IPS DF 19.7 (cell line): ENCODE data around the gene ACSS3.
"Not testable (repeated sequence)": the region's sequence is repeated elsewhere in the genome, so short reads cannot be mapped to it uniquely, and the experiment has no call there.

Experiments used
- DNase-seq: peaks from one replicate; pipeline ENCODE4 v3.0.0-alpha.2; 2013; ENCODE audit warnings: low read depth, low spot score

The ACSS3 gene

GRCh38 chr12:81094718-81095360 is 17.0 kb downstream of the ACSS3 start:
- DNase-seq, result no peak

GRCh38 chr12:81095501-81096232 is 17.8 kb downstream of the ACSS3 start:
- no peak for DNase-seq

GRCh38 chr12:81105687-81106086 is 27.8 kb downstream of the ACSS3 start:
- DNase-seq, result no peak

DNA sequence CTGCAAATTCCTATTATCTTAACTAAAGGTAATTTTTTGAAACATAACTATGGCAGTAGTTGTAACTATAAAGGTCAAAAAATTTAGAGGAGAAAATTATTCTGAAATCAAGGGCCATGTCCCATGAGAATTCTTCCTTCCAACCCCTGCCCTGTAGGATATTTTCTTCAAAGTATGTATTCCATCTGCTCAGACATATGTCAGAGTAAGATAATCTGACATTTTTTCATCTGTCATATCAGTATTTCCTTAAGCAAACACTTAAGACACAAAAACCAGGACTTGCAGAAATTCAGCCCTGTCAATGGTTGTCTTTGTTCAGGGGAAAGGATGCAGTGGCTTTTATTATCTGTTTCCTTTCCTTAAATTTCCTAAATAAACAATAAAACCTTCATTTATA is 36.3 kb downstream of the ACSS3 start:
- DNase-seq, result no peak

GRCh38 chr12:81119069-81119468 is 41.2 kb downstream of the ACSS3 start:
- DNase-seq, result not testable (repeated sequence)

DNA sequence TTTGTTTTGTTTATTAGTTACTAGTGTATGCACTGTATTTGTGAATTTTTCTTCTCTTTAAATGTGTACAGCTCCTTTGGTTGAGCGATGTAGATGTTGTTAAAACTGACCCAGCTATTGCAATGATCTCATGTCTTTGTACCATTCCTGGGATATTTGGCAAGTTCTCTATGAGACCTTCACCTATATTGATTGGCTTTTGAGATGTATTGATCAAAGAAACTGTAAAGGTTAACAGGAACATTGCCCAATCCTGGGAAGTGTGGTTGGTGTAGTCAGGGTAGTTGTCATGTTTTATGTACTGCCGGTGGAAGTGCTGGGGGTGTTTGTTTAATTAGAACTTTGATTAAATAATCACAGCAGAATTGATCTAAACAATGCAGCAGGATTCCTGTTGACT is 43.1 kb downstream of the ACSS3 start:
- no peak for DNase-seq

DNA sequence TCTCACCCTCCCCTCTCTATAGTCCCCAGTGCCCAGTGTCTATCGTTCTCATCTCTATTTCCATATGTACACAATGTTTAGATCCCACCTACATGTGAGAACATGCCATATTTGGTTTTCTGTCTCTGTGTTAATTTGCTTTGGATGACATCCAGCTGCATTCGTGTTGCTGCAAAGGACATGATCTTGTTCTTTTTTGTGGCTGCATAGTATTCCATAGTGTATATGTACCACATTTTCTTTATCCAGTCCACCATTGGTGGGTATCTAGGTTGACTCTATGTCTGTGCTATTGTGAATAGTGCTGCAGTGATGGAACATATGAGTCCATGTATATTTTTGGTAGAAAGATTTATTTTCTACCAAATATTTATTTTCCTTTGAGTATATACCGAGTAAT is 45.7 kb downstream of the ACSS3 start:
- no peak for DNase-seq

DNA sequence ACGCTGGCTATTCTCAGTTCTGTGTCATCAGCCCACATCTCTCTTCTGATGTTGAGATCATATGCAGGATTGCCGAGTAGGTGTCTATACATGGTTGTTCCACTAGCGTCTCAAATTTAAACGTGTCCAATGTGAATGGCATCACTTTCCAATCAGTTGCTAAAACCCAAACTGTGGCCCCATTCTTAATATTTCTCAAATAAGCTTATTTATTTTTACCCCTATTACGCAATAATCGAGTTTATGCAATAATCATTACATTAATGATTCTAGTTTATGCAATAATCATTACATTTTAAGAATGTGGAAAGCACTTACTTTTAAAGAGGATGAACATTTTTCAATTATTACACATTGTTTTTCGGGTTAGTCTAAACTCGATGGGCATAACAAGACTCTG is 47.8 kb downstream of the ACSS3 start:
- DNase-seq, result no peak

- peak; percentile 20 for DNase-seq
Observed at GRCh38 chr12:81128930-81129554, 51.2 kb downstream of the ACSS3 start.

- DNase-seq, result no peak
Observed at GRCh38 chr12:81136519-81136918, 58.6 kb downstream of the ACSS3 start.

- no peak for DNase-seq
Observed at GRCh38 chr12:81137801-81138200, 59.9 kb downstream of the ACSS3 start.

GRCh38 chr12:81141217-81141616 is 63.3 kb downstream of the ACSS3 start:
- no peak for DNase-seq

DNA sequence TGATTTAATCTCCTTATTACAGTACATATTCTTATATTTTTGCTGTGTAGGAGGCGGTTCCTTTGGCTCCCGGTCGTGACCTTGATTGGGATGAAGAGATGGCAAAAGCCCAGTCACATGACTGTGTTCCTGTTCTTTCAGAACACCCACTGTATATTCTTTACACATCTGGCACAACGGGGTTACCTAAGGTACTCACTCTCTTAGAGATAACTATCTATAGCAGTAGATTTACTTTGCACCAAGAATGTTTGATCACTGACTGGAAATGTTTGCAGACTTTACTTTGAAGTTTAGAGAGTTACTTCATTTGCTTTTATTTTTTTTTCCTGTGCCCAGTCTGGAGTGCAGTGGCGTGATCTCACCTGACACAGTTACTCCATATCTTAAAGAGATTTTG is 65.2 kb downstream of the ACSS3 start:
- DNase-seq, result no peak

DNA sequence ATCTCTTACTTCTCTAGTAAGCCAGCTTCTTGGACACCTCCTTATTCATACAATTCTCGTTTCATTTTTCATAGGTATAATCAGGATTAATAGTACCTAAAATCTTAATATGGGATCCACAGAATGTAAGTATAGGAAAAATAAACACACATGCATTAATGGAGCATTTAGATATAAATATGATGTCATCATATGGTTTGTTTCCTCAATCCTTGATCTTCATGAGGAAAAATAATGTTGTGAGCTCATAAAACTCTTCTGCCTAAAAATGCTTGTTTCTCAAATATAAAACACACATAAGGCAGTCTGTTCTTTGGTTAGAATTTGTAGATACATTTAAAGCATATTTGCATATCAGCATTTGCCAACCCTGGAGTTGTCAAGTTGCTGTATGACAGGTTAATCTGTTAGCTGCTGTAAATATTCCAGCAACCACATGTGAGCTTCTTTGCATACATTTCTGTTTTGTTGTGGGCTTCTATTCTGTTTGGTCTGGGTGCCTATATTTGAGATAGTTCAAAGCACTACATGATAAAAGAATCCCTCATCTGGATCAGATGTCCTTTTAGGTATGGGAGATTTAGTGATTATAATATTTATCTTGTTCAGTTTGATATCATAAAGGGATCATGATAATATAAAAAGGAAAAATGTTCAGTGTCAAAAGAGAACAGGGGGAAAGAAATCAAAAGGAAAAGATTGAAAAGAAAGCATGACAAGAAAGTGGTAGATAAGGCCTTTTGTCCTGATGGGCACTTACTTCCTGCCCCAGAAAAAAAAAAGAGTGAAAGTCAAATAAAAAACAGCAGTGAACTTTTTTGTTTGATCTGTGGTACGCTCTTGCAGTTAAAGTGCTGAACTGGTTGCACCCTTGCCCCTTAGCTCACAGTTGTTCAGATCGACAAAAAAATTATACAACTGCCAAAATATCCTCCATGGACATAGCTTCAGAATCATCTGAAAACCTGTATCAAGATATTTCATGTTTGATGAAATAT is 68.6 kb downstream of the ACSS3 start:
- DNase-seq, result no peak

DNA sequence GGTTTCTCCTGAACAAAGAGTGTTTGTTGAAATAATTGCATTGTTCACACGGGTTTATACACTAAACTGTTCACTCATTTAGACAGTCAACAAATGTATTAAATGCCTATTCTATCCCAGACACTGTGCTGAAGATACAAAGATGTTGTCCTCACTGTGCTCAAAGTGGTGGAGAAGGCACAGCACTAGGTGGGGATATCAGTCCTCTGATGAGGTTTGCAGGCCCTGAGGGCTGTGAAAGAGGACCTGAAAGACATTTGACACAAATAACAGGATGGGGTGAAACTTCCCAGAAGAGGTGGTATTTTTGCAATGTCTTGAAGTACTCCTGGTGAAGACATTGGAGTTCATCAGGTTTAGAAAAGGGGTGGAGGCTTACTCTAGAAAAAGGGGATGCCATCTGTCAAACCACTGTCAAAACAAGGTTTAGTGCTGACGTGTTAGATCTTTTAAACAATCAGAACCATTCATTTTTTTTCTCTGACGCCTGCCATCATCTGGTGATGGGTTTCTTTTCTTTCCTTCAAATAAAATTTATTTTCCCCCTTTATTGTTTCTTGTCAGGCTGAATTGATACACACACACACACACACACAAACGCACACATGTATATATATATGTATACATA is 69.5 kb downstream of the ACSS3 start:
- no peak for DNase-seq

- no peak for DNase-seq
Observed at GRCh38 chr12:81150382-81150781, 72.5 kb downstream of the ACSS3 start.

DNA sequence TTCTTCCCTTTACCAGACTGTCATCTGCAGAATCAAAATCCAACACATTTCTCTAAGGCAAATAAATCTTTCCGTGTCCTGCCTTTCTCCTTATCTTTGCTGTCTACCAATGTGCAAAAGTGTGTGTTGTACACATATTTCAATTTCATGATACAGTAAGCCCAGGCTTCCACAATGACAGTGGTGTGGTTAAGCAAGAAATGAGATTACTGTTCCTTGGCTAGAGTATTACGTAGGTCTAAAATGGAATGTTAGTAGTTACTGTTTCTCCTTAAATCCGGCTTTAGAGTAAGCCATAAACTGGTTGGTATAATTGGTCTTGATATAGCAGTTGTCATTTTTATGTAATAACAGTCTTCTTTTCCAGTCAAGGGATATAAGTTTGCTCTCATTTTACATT is 82.0 kb downstream of the ACSS3 start:
- no peak for DNase-seq

GRCh38 chr12:81161680-81162079 is 83.8 kb downstream of the ACSS3 start:
- no peak for DNase-seq

GRCh38 chr12:81162391-81163136 is 84.7 kb downstream of the ACSS3 start:
- DNase-seq, result no peak

DNA sequence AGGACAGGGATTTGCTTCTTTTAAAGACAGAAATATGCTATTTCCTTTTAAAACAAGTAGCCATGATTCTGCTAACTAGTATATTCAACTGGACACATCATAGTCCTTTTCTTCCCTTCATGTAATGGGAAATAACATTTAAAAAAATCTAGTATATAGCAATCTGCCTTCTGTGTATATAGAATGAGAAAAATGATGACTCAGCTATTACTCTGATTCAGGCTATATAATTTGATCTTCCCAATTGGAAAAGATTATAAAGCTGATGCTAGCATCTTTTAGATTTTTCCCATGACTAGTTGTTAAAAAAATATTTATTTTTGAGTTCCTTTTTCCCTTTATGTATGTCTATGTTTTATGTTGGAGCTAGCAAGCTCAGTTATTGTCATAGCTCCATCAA is 86.9 kb downstream of the ACSS3 start:
- DNase-seq, result no peak

DNA sequence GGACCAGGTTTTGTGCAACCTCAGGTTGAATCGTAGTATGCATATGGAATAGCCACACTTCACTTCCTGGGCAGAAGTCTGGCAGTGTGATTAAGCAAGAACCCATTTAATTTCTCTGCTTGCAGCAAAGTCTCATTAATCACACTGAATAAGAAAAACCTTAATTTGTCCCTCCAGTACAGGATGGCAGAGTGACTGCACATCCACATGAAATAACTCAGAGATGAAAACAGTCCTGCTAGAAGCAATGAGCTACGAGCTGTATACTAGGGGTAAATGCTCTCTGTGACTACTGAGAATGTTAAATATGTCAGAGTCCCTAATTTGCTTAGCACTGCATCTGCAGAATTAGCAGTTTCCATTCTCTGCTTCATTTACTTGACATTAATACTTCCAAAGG is 88.9 kb downstream of the ACSS3 start:
- no peak for DNase-seq
